H7 (cell line): Measurements from ENCODE around the gene ISM2. TPM values are rescaled to one million over a fixed set of nuclear protein-coding genes. Genes with fewer than 3 reads are reported as not detected.

ENCODE experiments used
- DNase-seq: peaks from one replicate; pipeline ENCODE4 v3.0.0; 2012
- H3K27me3 ChIP-seq: 2 replicates; pipeline ENCODE4 v1.6.0; 2011; ENCODE audit warnings: mild to moderate bottlenecking, low read length; ENCODE audit not compliant: control insufficient read depth, insufficient read depth
- H3K36me3 ChIP-seq: replicated peaks from 2 replicates; pipeline ENCODE4 v1.5.1; 2011; ENCODE audit warnings: low read length; ENCODE audit not compliant: control insufficient read depth, insufficient read depth
- H3K4me3 ChIP-seq: 2 replicates; pipeline ENCODE4 v1.5.1; 2011; ENCODE audit warnings: low read depth, mild to moderate bottlenecking, control low read depth, low read length, moderate library complexity; ENCODE audit not compliant: insufficient read depth
- total RNA-seq: library from RNA; depleted of rRNA; stranded (reverse); fragments of >200 nt; shearing (Covaris generic); gene quantifications from 2 replicates; pipeline ENCODE4 v1.2.3, GENCODE V29; 2014

The ISM2 gene
- total RNA-seq, 1 experiment from 2014 or later: 1.1 TPM

DNA sequence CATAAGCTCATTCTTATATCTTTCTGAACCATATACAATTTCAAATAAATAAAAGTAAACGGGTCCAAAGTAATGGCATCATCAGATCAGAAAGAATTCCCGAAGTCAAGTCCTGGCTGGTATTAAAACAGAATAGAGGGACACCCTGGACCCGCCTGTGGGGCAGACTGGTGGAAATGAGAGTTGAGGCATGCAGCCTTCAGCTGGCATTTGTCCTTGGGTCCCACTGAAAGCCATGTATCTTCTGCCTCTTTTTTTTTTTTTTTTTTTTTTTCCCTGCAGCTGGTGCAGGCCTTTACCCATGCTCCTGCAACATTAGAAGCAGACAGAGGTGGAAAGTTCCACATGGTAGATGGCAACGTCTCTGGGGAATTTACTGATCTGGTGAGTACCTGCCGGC is 30.8 kb downstream of the ISM2 start:
- H3K36me3 ChIP-seq: peaks cover 32% of the 10 kb centered on the region
- H3K4me3 ChIP-seq: no peak overlapping the region
- DNase-seq: no peak
- H3K27me3 ChIP-seq: no peaks in the 10 kb centered on the region

GRCh38 chr14:77459072-77459723 is 39.4 kb downstream of the ISM2 start:
- H3K36me3 ChIP-seq: peaks cover 32% of the 10 kb centered on the region
- peak; percentile 75 for DNase-seq
- H3K27me3 ChIP-seq: no peaks in the 10 kb centered on the region

DNA sequence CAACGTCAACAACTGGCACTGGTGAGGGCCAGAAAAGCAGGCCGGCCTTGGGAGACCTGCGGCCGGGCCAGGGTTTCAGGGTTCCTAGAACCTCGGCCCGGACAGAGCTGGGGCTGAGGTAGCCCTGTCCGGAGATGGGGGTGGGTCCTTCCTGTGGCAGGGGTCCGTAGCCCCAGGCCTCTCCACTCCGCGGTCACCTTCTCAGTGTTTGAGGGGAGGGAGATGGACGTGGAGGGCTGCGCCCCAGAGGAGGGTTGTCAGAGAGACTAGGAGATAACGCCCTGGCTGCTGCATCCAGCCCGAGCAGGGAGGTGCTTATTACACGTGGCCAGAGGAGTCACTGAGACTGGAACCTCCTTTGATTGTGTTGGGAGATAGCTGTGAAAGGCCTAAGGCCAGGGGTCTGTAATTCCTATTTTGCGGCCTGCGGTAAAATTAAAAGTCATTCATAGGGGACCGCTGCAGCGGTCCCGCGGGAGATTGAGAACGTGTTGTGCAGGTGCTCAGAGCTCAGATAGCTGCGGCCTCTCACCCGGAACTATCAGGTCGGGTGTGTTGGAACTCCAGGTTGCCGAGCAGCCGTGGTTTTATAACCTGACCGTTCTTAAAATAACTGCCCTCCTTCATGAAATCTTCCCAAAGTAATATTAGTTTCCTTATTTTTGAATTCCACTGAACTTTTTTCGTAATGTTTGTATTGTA is 40.2 kb downstream of the ISM2 start:
- Histone ChIP-seq H3K27me3 (no peaks in the 10 kb centered on the region), H3K36me3 (peaks cover 27% of the 10 kb centered on the region), H3K4me3 (peak overlapping the region; percentile 73)
- DNase-seq: peak; percentile 67

More at GRCh38 chr14:77459072-77459723, 39.4 kb downstream of the ISM2 start:
- H3K4me3 ChIP-seq: peak overlapping the region; percentile 73

DNA sequence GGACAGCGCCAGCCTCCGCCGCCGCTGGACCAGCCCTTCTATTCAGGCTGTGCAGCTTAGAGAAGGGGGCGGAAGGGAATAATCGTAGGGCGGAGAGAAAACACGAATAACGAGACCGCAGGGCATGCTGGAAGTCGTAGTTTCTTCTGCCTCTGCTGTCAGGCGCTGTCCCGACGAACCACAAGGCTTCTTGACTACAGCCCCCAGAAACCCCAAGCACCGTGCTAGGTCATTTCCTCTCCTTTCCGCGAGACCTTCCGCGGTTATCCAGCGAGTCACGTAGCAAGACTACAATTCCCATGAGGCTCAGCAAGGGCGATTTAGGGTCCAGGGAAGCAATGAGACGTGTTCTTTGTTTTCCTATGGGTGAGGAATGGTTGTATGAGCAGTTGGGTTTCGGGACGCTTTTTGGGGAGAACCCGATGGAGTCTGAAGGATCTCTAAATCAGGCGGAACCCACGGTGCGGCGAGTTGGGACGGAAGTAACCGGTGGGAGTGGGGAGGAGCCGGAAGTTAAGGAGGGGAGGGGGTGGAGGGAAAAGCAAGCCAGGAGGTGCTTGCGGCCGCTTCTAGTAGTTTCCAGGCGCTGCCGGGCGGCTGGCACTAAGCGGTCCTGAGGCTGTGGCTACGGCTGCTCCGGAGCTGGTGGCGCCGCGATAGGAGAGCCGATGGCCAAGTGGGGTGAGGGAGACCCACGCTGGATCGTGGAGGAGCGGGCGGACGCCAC is 40.9 kb downstream of the ISM2 start, which contains the start of the genes AHSA1 and VIPAS39:
Gene AHSA1 (plus strand): TSS at position 572 of the 727 bp plus-strand sequence. CDS start 97 bp downstream, at position 669.
Gene VIPAS39 (minus strand): TSS at position 80 of the 727 bp plus-strand sequence. CDS start 3,499 bp downstream, outside the sequence.
- Histone ChIP-seq H3K27me3 (no peaks in the 10 kb centered on the region), H3K36me3 (peaks cover 23% of the 10 kb centered on the region), H3K4me3 (peak within 1 kb of the TSS; percentile 73)
- DNase-seq: peak; percentile 93

- Histone ChIP-seq H3K4me3 (peak overlapping the region; percentile 73), H3K36me3 (peaks cover 17% of the 10 kb centered on the region), H3K27me3 (no peaks in the 10 kb centered on the region)
- no peak for DNase-seq
Observed at GRCh38 chr14:77457115-77457521, 41.5 kb downstream of the ISM2 start.

- no peak for DNase-seq
- Histone ChIP-seq H3K27me3 (no peaks in the 10 kb centered on the region), H3K4me3 (no peak overlapping the region), H3K36me3 (peaks cover 10% of the 10 kb centered on the region)
Observed at GRCh38 chr14:77455966-77456640, 42.5 kb downstream of the ISM2 start.

DNA sequence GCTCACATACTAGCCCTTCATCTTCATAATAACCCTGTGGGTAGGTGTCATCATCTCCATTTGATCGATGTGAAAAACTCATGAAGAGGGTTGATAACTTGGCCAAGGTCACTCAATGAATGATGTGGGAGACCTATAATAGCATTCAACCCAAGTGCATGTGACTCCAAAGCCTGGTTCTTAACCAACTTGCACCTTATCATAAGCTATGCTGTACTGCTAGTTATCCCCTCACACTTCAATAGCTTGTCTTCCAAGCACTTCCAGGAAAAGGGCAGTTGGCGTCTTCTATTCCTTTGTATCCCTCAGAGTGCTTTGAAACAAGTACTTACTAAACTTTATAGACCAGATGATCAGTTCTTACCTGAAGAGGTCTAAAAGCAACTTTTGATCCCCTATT is 56.4 kb downstream of the ISM2 start:
- H3K27me3 ChIP-seq: no peaks in the 10 kb centered on the region
- peaks cover 12% of the 10 kb centered on the region for H3K36me3 ChIP-seq
- no peak overlapping the region for H3K4me3 ChIP-seq
- no peak for DNase-seq

DNA sequence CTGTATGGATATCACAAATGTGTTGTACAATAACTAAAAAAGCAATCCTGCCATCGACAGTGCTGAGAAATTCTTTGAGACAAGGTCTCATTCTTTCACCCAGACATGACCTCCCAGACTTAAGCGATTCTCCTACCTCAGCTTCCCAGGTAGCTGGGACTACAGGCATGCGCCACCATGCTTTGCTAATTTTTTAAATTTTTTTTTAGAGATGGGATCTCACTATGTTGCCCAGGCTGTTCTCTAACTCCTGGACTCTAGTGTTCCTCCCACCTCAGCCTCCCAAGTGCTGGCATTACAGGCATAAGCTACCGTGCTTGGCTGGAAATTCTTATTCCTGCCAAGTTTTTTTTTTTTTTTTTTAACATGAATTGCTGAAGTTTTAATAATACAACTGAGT is 58.8 kb downstream of the ISM2 start:
- DNase-seq: no peak
- no peaks in the 10 kb centered on the region for H3K27me3 ChIP-seq
- H3K4me3 ChIP-seq: no peak overlapping the region
- peaks cover 12% of the 10 kb centered on the region for H3K36me3 ChIP-seq

GRCh38 chr14:77438596-77438995 is 60.0 kb downstream of the ISM2 start:
- no peak overlapping the region for H3K4me3 ChIP-seq
- H3K36me3 ChIP-seq: peaks cover 9% of the 10 kb centered on the region
- no peak for DNase-seq
- no peaks in the 10 kb centered on the region for H3K27me3 ChIP-seq

GRCh38 chr14:77436042-77436441 is 62.6 kb downstream of the ISM2 start:
- no peaks in the 10 kb centered on the region for H3K27me3 ChIP-seq
- no peak overlapping the region for H3K4me3 ChIP-seq
- no peak for DNase-seq
- H3K36me3 ChIP-seq: no peaks in the 10 kb centered on the region; the same call in none of the 2 replicates

DNA sequence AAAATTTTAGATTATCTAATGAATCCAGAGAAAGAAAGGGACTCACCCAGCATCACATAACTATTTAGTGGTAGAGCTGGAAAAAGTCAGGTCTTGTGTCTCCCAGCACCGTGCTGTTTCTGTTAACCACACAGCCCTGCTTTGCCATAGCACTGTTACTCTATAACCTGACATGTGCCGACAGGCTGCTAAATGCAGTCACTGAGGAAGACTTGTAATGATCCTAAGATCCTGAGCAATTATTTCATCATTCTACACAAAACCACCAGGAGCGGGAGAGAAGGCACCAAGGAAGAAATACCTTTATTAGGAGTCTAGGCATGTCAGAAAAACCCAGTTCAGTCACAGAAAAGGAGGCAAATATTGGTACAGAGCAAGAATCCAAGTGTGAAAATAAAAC is 72.2 kb downstream of the ISM2 start:
- no peaks in the 10 kb centered on the region for H3K27me3 ChIP-seq
- DNase-seq: no peak
- peaks cover 19% of the 10 kb centered on the region for H3K36me3 ChIP-seq
- no peak overlapping the region for H3K4me3 ChIP-seq

GRCh38 chr14:77424862-77425261 is 73.8 kb downstream of the ISM2 start:
- Histone ChIP-seq H3K36me3 (peaks cover 19% of the 10 kb centered on the region), H3K4me3 (no peak overlapping the region), H3K27me3 (no peaks in the 10 kb centered on the region)
- peak; percentile 48 for DNase-seq
